ENCODE measurements around the gene SLC6A20. TPM values are rescaled to one million over a fixed set of nuclear protein-coding genes. Genes with fewer than 3 reads are reported as not detected.

The SLC6A20 gene
- total and polyA plus RNA-seq, 2 experiments from 2014 or later, result 0.05 to 0.14 TPM

- TF ChIP-seq, protein P1, sequence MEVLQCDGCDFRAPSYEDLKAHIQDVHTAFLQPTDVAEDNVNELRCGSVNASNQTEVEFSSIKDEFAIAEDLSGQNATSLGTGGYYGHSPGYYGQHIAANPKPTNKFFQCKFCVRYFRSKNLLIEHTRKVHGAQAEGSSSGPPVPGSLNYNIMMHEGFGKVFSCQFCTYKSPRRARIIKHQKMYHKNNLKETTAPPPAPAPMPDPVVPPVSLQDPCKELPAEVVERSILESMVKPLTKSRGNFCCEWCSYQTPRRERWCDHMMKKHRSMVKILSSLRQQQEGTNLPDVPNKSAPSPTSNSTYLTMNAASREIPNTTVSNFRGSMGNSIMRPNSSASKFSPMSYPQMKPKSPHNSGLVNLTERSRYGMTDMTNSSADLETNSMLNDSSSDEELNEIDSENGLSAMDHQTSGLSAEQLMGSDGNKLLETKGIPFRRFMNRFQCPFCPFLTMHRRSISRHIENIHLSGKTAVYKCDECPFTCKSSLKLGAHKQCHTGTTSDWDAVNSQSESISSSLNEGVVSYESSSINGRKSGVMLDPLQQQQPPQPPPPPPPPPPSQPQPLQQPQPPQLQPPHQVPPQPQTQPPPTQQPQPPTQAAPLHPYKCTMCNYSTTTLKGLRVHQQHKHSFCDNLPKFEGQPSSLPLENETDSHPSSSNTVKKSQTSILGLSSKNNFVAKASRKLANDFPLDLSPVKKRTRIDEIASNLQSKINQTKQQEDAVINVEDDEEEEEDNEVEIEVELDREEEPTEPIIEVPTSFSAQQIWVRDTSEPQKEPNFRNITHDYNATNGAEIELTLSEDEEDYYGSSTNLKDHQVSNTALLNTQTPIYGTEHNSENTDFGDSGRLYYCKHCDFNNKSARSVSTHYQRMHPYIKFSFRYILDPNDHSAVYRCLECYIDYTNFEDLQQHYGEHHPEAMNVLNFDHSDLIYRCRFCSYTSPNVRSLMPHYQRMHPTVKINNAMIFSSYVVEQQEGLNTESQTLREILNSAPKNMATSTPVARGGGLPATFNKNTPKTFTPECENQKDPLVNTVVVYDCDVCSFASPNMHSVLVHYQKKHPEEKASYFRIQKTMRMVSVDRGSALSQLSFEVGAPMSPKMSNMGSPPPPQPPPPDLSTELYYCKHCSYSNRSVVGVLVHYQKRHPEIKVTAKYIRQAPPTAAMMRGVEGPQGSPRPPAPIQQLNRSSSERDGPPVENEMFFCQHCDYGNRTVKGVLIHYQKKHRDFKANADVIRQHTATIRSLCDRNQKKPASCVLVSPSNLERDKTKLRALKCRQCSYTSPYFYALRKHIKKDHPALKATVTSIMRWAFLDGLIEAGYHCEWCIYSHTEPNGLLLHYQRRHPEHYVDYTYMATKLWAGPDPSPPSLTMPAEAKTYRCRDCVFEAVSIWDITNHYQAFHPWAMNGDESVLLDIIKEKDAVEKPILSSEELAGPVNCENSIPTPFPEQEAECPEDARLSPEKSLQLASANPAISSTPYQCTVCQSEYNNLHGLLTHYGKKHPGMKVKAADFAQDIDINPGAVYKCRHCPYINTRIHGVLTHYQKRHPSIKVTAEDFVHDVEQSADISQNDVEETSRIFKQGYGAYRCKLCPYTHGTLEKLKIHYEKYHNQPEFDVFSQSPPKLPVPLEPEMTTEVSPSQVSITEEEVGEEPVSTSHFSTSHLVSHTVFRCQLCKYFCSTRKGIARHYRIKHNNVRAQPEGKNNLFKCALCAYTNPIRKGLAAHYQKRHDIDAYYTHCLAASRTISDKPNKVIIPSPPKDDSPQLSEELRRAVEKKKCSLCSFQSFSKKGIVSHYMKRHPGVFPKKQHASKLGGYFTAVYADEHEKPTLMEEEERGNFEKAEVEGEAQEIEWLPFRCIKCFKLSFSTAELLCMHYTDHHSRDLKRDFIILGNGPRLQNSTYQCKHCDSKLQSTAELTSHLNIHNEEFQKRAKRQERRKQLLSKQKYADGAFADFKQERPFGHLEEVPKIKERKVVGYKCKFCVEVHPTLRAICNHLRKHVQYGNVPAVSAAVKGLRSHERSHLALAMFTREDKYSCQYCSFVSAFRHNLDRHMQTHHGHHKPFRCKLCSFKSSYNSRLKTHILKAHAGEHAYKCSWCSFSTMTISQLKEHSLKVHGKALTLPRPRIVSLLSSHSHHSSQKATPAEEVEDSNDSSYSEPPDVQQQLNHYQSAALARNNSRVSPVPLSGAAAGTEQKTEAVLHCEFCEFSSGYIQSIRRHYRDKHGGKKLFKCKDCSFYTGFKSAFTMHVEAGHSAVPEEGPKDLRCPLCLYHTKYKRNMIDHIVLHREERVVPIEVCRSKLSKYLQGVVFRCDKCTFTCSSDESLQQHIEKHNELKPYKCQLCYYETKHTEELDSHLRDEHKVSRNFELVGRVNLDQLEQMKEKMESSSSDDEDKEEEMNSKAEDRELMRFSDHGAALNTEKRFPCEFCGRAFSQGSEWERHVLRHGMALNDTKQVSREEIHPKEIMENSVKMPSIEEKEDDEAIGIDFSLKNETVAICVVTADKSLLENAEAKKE (CRISPR knock-in tag; IDR thresholded peaks at IDR 0.05), result no peak
Measured at GRCh38 chr3:45841757-45842491, 45.6 kb upstream of the SLC6A20 start, which contains the start of gene LZTFL1 (continued).

DNA sequence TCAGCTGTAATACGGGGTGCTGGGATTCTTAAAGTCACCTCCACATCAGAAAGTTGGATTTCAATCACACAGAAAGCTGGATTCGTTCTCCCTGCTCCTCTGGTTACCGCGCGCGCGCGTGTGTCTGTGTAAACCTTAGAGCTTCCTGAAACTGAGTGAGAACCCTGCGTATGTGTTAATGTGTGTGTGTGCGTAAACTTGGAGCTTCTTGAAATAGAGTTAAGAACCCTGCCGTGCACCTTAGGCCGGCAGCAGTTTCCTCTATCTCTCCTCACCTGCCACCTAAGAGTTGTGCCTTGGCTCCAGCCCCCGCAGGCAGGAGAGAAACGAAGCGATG is 45.1 kb upstream of the SLC6A20 start:
- Mint-ChIP-seq H3K27ac (no peak overlapping the region), H3K27me3 (ENCODE audit: insufficient read depth, low read depth, poor library complexity) (peaks cover 2% of the 10 kb centered on the region), H3K9me3 (no peaks in the 10 kb centered on the region), H3K36me3 (ENCODE audit: low read depth) (no peaks in the 10 kb centered on the region), H3K4me1 (peaks cover 3% of the 10 kb centered on the region; the same call in 2 of the 3 replicates), H3K4me3 (peak overlapping the region; percentile 88)
- Histone ChIP-seq H3K27me3 (ENCODE audit: insufficient read depth) (peaks cover 38% of the 10 kb centered on the region), H3K27ac (ENCODE audit: low read depth) (no peak overlapping the region), H2AFZ (peak overlapping the region; percentile 85), H3F3A (replicated peaks; ENCODE audit: low read depth) (no peaks in the 10 kb centered on the region), H3K4me3 (peak overlapping the region; percentile 84), H3K4me2 (peak overlapping the region; percentile 96), H3K9me2 (ENCODE audit: insufficient read depth) (peaks cover 10% of the 10 kb centered on the region; the same call in 1 of the 2 replicates), H3K79me2 (replicated peaks; ENCODE audit: insufficient read depth) (no peaks in the 10 kb centered on the region), H4K20me1 (replicated peaks; ENCODE audit: insufficient read depth) (no peaks in the 10 kb centered on the region), H3K36me3 (ENCODE audit: insufficient read depth) (no peaks in the 10 kb centered on the region), H3K4me1 (ENCODE audit: insufficient read depth) (no peaks in the 10 kb centered on the region)
- ATAC-seq (peak; percentile 18; the same call in 2 of the 3 replicates), DNase-seq (ENCODE audit: low spot score) (peak; percentile 26)
- no peak for TF ChIP-seq EZH2phosphoT487 (IDR thresholded peaks at IDR 0.05; ENCODE audit: unreplicated experiment)
- TF ChIP-seq ZNF114 (CRISPR knock-in tag; IDR thresholded peaks at IDR 0.05), result no peak
- TF ChIP-seq JUNB (IDR thresholded peaks at IDR 0.05; ENCODE audit: unreplicated experiment), result no peak
- no peak for TF ChIP-seq ZNF331 (CRISPR knock-in tag; IDR thresholded peaks at IDR 0.05; ENCODE audit: low read depth)
- TF ChIP-seq CREB1 (CRISPR knock-in tag; IDR thresholded peaks at IDR 0.05; ENCODE audit: low read depth), result no peak
